ENCODE results near the gene WNT7A.

The WNT7A gene

DNA sequence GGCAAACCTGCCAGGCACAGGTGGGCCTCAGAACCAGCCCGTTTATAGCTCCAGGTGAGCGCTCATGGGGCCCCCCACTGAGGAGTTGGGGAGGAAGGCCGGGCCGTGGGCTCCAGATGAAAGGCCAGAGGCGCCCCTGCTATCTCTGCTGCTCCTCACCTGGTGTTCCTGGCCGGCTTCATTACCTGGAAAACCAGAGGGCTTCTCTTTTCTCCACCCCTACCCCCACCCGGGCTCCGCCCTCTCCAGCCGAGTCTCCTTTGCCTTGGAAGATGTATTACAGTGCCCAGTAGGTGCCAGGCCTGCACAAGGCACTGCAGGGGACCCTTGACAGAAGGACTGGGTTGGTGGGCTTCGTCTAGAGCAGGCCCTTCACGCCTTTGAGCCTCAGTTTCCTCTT lies 111.4 kb downstream of the WNT7A start:
- H3K36me3 ChIP-seq = no peaks in the 10 kb centered on the region
- H3K9me3 ChIP-seq = no peaks in the 10 kb centered on the region
- no peaks in the 10 kb centered on the region for H3K27me3 ChIP-seq
- H3K4me1 ChIP-seq (ENCODE audit: control insufficient read depth in 1 of 2, insufficient read depth in 1 of 2, low read depth in 1 of 2, low read length in 1 of 2) = no peaks in the 10 kb centered on the region
- TF ChIP-seq, protein P1, sequence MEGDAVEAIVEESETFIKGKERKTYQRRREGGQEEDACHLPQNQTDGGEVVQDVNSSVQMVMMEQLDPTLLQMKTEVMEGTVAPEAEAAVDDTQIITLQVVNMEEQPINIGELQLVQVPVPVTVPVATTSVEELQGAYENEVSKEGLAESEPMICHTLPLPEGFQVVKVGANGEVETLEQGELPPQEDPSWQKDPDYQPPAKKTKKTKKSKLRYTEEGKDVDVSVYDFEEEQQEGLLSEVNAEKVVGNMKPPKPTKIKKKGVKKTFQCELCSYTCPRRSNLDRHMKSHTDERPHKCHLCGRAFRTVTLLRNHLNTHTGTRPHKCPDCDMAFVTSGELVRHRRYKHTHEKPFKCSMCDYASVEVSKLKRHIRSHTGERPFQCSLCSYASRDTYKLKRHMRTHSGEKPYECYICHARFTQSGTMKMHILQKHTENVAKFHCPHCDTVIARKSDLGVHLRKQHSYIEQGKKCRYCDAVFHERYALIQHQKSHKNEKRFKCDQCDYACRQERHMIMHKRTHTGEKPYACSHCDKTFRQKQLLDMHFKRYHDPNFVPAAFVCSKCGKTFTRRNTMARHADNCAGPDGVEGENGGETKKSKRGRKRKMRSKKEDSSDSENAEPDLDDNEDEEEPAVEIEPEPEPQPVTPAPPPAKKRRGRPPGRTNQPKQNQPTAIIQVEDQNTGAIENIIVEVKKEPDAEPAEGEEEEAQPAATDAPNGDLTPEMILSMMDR (IDR thresholded peaks at IDR 0.05) = no peak
- H3K27ac ChIP-seq = no peak overlapping the region
- H3K4me3 ChIP-seq (ENCODE audit: low read depth in 1 of 2, low read length in 1 of 2) = no peak overlapping the region

DNA sequence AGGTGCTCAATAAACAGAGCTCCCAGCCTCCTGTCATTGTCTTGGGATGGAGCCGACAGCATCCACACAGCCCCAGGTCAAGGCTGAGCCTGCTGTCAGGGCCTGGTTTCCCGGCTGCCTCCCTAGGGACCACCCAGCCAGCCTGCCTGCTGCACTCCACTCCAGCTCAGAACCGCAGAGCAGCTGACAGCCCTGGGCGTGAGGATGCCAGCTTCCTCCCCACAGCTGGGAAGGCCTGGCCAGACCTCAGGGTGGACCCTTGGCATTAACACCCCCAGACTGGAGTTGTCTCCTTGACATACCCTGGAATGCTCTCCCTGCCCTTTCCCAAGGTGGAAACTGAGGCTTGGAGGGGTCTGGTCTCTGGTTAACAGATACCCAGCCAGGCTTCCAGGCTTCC lies 112.0 kb downstream of the WNT7A start:
- H3K27me3 ChIP-seq = no peaks in the 10 kb centered on the region
- TF ChIP-seq, protein P1 (IDR thresholded peaks at IDR 0.05) = no peak
- no peak overlapping the region for H3K4me3 ChIP-seq (ENCODE audit: low read depth in 1 of 2, low read length in 1 of 2)
- no peak overlapping the region for H3K27ac ChIP-seq
- H3K4me1 ChIP-seq (ENCODE audit: control insufficient read depth in 1 of 2, insufficient read depth in 1 of 2, low read depth in 1 of 2, low read length in 1 of 2) = no peaks in the 10 kb centered on the region
- no peaks in the 10 kb centered on the region for H3K36me3 ChIP-seq
- H3K9me3 ChIP-seq = no peaks in the 10 kb centered on the region

DNA sequence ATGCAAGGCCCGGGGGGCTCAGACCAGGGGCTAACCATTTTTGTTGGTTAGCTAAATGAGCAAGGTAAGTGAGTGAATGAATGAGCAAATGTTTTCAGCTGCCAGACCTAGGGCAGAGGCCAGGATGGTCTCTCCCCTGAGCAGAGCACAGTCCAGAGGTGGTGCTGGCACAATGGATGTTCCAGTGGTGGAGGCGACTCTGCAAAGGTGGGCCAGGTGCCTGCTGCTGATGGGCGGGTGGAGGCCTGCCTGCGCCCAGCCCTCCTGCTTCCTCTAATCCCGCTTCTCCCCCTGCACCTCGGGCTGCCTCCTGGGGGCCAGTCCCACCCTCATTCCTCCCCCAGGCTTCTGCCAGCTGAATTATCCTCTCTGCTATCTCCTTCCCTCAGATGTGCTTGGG lies 112.8 kb downstream of the WNT7A start:
- H3K27ac ChIP-seq = no peak overlapping the region
- TF ChIP-seq, protein P1 (IDR thresholded peaks at IDR 0.05) = no peak
- H3K27me3 ChIP-seq = no peaks in the 10 kb centered on the region
- H3K36me3 ChIP-seq = no peaks in the 10 kb centered on the region
- H3K4me3 ChIP-seq (ENCODE audit: low read depth in 1 of 2, low read length in 1 of 2) = no peak overlapping the region
- no peaks in the 10 kb centered on the region for H3K9me3 ChIP-seq
- H3K4me1 ChIP-seq (ENCODE audit: control insufficient read depth in 1 of 2, insufficient read depth in 1 of 2, low read depth in 1 of 2, low read length in 1 of 2) = no peaks in the 10 kb centered on the region
